ENCODE data around the gene FAM199X.

- TF ChIP-seq CTCF (IDR thresholded peaks at IDR 0.05; ENCODE audit: insufficient read depth, low read length) (no peak), POLR2AphosphoS5 (IDR thresholded peaks at IDR 0.05; ENCODE audit: low read depth) (no peak), REST (IDR thresholded peaks at IDR 0.05; ENCODE audit: insufficient replicate concordance, low read depth) (no peak), SPI1 (IDR thresholded peaks at IDR 0.05; ENCODE audit: borderline replicate concordance, low read depth) (no peak)
Observed at GRCh38 chrX:104168127-104168526, 1.9 kb downstream of the FAM199X start.
